Thoracic aorta (tissue), 2 donors: ENCODE measurements around the gene COMMD9. TPM values are rescaled to one million over a fixed set of nuclear protein-coding genes. Genes with fewer than 3 reads are reported as not detected.

ENCODE experiments used
- ATAC-seq: fragments of 150-250 bp; one replicate; pipeline ENCODE4 v1.8.0; 2017; ENCODE audit warnings: low read depth; ENCODE audit not compliant: insufficient number of reproducible peaks, low FRiP score
- DNase-seq: peaks from one replicate; pipeline ENCODE4 v3.0.0-alpha.2; 2020; ENCODE audit warnings: low spot score
- H3K27ac ChIP-seq, 2 donors: fragments of 200-600 bp; sonication (generic); 1 replicate in 1 of 2; 2 replicates in 1 of 2; pipeline ENCODE4 v1.5.1; 2016; ENCODE audit warnings: mild to moderate bottlenecking in 2 of 2, moderate library complexity in 2 of 2
- H3K27me3 ChIP-seq: fragments of 200-600 bp; sonication (generic); replicated peaks from 2 replicates; pipeline ENCODE4 v1.6.0; 2016; ENCODE audit warnings: mild to moderate bottlenecking; ENCODE audit not compliant: insufficient read depth
- H3K36me3 ChIP-seq: fragments of 200-600 bp; sonication (generic); one replicate; pipeline ENCODE4 v1.5.1; 2016
- H3K4me1 ChIP-seq, 2 donors: fragments of 200-600 bp; sonication (generic); 1 replicate in 1 of 2; 2 replicates in 1 of 2; pipeline versions ENCODE4 v1.5.1 to v1.6.0; 2016; ENCODE audit warnings: low read depth in 2 of 2, mild to moderate bottlenecking in 1 of 2; ENCODE audit not compliant: control insufficient read depth in 1 of 2
- H3K4me3 ChIP-seq: fragments of 200-600 bp; sonication (generic); 2 replicates; pipeline ENCODE4 v1.5.1; 2016; ENCODE audit warnings: mild to moderate bottlenecking
- H3K9me3 ChIP-seq: fragments of 200-600 bp; sonication (generic); 2 replicates; pipeline ENCODE4 v1.5.1; 2016
- CTCF ChIP-seq: fragments of 200-600 bp; sonication (generic); IDR thresholded peaks from one replicate; pipeline ENCODE4 v1.5.1; 2019; ENCODE audit warnings: antibody characterized with exemption
- total RNA-seq, 2 donors: library from RNA; depleted of rRNA; stranded (reverse); fragments of >200 nt; gene quantifications; one replicate each; pipeline versions ENCODE4 v1.1.0 to v1.2.3, GENCODE V29; 2016

Gene COMMD9
- total RNA-seq, 2 donors from 2014 or later: 27.5 to 42.1 TPM

GRCh38 chr11:36264011-36264972 lies 24.9 kb downstream of the COMMD9 start:
- no peak overlapping the region for H3K4me3 ChIP-seq
- TF ChIP-seq CTCF: no peak
- no peaks in the 10 kb centered on the region for H3K4me1 ChIP-seq
- H3K27me3 ChIP-seq: no peaks in the 10 kb centered on the region
- no peaks in the 10 kb centered on the region for H3K36me3 ChIP-seq
- H3K9me3 ChIP-seq: no peaks in the 10 kb centered on the region
- H3K27ac ChIP-seq: no peak overlapping the region
- DNase-seq: no peak
- ATAC-seq: no peak

- no peak for DNase-seq
These were observed 28.1 kb downstream of the COMMD9 start for GRCh38 chr11:36261094-36261493.

DNA sequence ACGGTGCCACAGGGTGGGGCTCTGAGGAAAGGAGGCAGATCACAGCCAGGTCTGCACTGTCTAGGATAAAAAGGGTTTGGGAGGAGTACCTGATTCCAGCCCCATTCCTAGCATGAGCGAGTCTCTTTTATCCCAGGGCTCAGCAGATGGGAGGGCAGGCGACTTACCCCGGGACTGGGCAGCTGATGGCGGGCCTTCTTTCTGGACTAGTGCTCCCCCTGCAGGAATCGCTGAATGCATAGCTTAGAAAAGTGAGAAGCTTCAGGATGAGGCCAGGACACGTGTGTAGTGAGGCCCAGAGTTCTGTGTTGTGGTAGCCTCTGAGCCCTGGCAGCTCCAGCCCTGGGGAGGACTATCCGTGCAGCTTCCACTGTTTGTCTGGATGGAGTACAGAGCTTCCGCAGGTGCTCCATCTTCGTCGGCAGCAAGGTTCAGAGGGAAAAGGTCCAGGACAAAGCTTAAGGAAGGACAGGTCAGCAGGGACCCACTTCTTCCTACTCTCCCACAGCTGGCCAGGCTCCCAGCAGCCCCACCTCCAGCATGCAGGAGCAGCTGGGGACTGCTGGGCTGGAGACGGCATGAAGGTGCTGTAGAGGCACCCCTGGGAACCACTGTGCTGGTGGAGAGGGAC lies 30.4 kb downstream of the COMMD9 start:
- TF ChIP-seq CTCF: peak; percentile 23
- DNase-seq: no peak
- H3K27me3 ChIP-seq: no peaks in the 10 kb centered on the region
- H3K4me1 ChIP-seq: no peaks in the 10 kb centered on the region
- ATAC-seq: no peak
- no peaks in the 10 kb centered on the region for H3K9me3 ChIP-seq
- no peak overlapping the region for H3K27ac ChIP-seq
- no peaks in the 10 kb centered on the region for H3K36me3 ChIP-seq
- no peak overlapping the region for H3K4me3 ChIP-seq

More at GRCh38 chr11:36261094-36261493, 28.1 kb downstream of the COMMD9 start:
- H3K4me3 ChIP-seq: no peak overlapping the region
- no peaks in the 10 kb centered on the region for H3K4me1 ChIP-seq
- no peaks in the 10 kb centered on the region for H3K27me3 ChIP-seq
- no peak for ATAC-seq
- H3K36me3 ChIP-seq: no peaks in the 10 kb centered on the region
- no peaks in the 10 kb centered on the region for H3K9me3 ChIP-seq
- H3K27ac ChIP-seq: no peak overlapping the region
- TF ChIP-seq CTCF: no peak

- no peak for TF ChIP-seq CTCF
- no peak overlapping the region for H3K27ac ChIP-seq
- no peak for DNase-seq
- H3K4me3 ChIP-seq: no peak overlapping the region
- H3K9me3 ChIP-seq: no peaks in the 10 kb centered on the region
- no peaks in the 10 kb centered on the region for H3K27me3 ChIP-seq
- no peak for ATAC-seq
- H3K4me1 ChIP-seq: no peaks in the 10 kb centered on the region
- H3K36me3 ChIP-seq: no peaks in the 10 kb centered on the region
These were observed 31.9 kb downstream of the COMMD9 start for GRCh38 chr11:36257351-36257750.

GRCh38 chr11:36254713-36255112 lies 34.5 kb downstream of the COMMD9 start:
- H3K9me3 ChIP-seq: no peaks in the 10 kb centered on the region
- DNase-seq (no peak), ATAC-seq (no peak)
- H3K27me3 ChIP-seq: no peaks in the 10 kb centered on the region
- no peaks in the 10 kb centered on the region for H3K36me3 ChIP-seq
- no peaks in the 10 kb centered on the region for H3K4me1 ChIP-seq
- TF ChIP-seq CTCF: no peak
- no peak overlapping the region for H3K4me3 ChIP-seq
- no peak overlapping the region for H3K27ac ChIP-seq
